Measurements from ENCODE around the gene BSN. TPM values are rescaled to one million over a fixed set of nuclear protein-coding genes. Genes with fewer than 3 reads are reported as not detected.

BSN gene
- total RNA-seq, 1 experiment from 2014 or later: 0.27 TPM

DNA sequence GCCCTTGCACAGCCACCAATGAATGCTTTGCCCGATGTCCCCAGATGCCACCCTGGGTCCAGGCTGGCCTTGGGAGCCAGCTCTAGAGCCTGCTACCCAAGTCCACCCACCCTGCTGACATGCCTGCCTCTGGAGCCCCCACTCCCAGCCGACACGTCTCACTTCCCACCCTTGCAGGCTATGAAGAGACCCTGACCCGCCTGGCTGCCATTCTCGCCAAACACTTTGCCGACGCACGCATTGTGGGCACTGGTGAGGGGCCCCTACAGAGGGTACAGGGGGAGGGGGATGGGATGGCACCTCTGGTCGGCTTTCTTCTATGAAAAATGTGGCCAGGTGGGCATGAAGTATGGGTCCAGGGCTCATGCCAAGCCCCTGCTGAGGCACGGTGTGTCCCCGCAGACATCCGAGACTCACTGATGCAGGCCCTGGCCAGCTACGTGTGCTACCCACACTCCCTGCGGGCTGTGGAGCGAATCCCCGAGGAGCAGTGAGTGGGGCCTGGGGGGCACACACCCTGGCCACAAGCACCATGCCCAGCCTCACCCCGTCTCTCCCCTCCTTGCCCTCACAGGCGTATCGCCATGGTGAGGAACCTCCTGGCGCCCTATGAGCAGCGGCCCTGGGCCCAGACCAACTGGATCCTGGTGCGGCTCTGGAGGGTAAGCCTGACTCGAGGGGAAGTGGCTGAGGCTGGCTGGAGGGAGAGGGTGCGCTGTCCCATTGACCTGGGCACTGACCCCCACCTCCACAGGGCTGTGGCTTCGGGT lies 159.2 kb downstream of the BSN start:
- no peak for DNase-seq (ENCODE audit: low read depth)

DNA sequence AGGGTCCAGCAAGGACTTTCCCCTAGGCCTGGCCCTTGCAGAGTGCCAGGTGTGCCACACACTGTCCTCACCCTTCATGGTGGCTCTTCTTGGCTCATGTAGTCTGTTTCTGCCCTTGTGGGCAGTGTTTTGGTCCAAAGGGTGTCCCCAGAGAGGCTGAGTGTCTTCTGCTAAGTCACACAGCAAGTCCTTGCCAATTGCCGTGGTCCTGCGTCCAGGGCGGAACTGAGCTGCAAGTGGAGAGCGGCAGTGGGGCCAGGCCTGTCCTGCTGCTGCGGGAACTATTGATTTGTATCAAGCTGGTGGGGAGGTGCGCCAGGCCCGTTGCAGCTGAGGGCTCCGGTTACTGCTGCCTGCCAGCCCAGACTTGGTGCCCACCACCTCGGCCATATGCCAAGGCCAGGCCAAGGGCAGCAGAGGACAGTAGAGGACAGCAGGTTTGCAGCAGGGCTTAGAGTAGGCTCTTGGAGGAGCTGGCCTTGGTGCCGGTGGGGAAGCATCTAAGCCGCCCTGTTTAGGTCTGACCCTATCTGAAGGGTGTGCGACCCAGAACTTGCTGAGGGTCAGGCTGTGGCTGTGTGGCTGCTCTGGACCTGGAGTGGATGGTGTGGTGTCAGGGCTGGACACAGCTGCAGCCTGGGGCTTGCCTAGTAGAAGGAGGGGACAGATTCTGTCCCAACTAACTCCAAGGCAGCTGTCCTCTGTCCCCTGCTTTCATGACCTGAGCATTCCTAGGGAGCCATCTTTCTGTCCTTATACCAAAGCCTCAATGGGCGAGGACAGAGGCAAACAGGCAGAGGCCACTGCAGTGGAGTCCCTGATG lies 160.7 kb downstream of the BSN start:
- no peak for DNase-seq (ENCODE audit: low read depth)

DNA sequence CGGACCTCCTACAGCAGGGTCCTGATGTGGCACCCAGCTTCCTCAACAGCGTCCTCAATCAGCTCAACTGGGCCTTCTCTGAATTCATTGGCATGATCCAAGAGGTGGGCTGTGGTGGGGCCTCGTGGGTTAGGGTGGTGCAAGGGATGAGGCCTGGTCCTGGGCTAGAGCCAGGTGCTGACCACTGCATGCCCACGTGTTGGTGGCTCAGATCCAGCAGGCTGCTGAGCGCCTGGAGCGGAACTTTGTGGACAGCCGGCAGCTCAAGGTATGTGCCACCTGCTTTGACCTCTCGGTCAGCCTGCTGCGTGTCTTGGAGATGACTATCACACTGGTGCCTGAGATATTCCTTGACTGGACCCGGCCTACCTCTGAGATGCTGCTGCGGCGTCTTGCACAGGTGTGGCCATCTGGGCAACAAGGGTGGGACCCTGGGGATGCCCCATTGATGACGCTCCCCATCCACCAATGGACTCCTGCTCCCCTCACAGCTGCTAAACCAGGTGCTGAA lies 161.4 kb downstream of the BSN start:
- DNase-seq (ENCODE audit: low read depth): no peak

DNA sequence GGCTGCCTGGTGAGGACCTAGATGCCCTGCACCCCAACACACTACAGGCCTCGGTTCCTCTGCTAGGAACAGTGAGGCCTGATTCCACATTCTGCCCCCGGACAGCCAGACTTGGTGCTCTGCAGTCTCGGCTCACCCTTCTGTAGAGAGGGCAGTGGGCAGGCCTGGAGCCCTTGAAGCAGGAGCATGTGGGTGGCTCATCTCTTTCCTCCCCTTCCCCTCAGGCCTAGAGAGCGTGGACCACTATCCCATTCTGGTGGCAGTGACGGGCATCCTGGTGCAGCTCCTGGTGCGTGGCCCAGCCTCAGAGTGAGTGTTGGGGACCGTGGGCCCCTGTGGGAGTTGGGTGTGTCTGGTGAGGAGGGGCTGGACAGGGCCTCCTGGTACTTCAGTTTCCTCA lies 161.9 kb downstream of the BSN start:
- DNase-seq (ENCODE audit: low read depth): no peak

DNA sequence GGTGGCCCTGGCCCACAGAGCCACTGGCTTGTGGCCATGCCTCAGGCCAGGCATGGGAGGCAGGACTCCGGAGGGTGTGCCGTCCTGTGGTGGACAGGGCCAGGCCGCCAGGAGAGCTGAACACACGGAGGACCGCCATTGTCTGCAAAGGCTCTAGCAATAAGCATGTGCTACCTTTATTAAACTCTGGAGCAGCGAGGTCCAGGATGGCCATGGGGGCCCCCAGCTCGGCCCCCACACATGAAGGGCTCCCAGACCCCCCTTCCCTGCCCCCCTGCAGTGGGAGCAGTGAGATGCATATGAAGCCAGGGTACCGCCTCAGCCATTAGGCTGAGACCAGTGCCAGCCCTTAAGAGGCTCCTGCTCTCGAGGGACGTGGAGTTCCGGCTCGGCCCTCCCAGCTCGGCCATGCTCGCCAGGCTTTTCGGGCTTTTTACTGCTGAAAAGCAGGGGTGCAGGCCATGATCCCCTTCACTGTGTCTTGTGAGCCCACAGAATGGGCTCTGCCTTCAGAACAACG lies 162.5 kb downstream of the BSN start:
- DNase-seq (ENCODE audit: low read depth): no peak

DNA sequence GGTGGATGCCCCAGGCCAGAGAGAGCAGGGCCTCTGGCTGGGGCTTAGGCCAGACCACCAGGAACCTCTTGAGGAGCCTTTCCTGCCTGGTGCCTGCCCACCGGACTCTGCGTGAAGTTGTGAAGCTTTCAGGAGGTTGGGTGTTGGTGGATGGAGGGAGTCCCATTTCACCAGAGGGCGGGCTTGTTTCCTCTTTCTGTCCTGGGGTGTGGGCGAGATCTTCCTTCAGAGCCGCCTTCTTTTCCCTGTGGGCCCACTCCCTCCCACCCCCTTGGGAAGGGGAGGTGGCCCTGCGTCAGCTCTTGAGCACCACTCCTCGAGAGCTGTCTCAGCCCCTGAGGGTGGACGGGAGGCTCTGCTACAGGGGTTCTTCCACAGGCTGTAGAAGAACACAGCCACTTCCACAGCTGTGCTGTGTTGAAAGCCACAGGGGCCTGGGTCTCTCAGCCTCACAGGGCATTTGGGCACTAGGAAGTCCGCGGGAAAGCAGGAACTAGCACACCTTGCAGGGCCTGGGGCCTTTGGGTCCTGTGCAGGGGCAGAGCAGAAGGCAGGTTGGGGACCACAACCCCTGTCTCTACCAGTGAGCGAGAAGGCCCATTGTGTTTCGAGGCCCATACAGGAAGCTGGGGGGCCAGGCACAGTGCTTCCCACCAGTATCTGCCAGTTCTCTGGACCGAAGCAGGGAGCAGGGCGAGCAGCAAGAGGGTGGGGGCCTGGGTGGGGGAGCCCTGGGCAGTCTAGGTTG lies 163.1 kb downstream of the BSN start:
- DNase-seq (ENCODE audit: low read depth): no peak

DNA sequence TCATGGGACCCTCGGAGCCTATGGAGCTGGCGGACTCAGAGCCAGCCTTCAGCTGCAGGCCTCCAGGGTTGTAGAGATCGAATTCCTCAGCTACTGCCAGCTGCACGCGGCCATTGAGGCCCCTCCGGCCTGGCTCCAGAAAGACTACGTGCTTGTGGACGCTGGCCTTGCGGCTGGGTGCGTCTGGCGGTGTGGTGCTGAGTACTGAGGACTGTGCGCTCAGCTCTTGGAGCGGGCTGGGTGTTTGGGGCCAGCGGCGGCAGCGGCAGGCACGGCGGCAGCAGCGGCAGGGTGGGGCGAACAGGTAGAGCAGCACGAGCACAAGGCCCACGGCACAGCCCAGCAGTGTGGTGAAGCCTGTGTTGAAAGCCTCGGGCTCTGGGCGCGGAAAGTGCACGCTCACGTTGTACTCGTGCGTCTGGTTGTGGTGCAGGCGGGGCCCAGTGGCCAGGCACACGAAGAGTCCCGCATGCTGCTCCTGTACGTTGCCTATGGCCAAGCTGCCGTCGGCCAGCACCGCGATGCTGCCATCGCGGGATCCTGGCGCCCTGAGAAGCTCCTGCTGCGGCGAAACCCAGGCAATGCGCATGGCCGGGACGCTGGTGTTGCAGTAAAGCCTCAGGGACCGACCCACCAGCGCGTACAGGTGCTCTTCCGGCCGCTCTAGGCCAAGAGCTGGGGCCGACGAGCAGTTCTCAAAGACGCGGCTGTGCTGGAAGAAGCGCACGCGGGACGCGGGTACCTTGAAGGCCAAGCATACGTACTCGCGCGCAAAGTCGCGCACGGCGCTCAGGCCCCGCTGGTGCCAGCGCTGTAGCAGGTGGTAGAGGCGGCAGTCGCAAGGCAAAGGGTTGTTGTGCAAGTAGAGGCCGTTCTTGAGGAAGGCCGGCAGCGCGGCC lies 163.9 kb downstream of the BSN start:
- no peak for DNase-seq (ENCODE audit: low read depth)

DNA sequence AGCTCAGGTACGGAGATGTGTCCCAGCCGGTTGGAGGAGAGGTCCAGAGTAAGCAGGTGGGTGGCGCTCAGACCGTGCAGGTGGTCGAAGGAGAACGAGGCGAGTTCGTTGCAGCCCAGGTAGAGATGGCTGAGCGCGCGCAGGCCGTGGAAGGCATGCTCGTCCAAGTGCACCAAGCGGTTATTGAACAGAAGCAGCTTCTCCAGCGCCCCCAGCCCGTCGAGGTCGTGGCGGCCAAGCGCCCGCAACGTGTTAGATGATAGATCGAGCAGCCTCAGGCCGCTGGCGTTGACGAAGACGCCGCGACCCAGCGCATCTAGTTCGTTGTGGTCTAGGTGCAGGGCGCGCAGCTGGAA lies 164.6 kb downstream of the BSN start:
- DNase-seq (ENCODE audit: low read depth): no peak

DNA sequence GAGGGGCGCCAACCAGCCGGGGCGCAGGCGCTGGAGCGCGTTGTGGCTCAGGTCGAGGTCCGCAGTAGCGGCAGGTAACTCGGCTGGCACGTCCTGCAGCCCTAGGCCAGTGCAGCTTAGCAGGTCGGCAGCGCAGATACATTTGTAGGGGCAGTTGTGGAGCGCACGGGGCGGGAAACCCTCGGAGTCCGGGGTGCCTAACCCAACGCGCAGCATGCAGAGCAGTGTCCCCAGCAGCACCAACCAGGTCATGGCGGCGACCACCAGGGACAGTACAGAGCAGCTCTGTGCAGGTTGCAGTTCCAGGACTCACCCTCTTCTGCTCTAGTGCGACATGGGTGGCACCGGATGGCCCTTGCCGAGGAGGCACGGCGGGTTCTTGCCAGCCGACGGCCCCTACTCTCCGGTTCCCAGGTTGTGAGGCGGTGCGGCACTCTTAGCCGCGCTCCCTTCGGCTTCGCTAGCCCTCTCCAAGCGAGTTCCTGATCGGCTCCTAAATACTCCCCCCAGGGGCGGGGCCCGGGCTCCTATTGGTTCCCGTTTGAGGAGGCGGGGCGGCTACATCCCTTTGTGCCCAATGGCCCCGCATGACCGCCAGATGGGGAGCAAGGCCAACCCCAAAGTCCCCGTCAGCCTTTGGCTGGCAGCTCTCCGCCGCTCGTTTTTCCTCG lies 165.1 kb downstream of the BSN start, which contains the start of gene AMIGO3:
Gene AMIGO3 (minus strand): TSS at position 471 of the 671 bp plus-strand sequence. CDS start 219 bp downstream, at position 252.
- no peak for DNase-seq (ENCODE audit: low read depth)

Other genes starting within 250 kb of the BSN start
- gene USP4, start 214.4 kb upstream of the BSN start, total RNA-seq (2014; rRNA removed; shearing (Covaris generic)): 11.1 and 13.9 TPM in 2 replicates
- 169 and 207 TPM in 2 replicates for gene GPX1, start 196.1 kb upstream of the BSN start, total RNA-seq (2014; rRNA removed; shearing (Covaris generic))
- 398 and 500 TPM in 2 replicates for gene RHOA, start 142.5 kb upstream of the BSN start, total RNA-seq (2014; rRNA removed; shearing (Covaris generic))
- 22.4 and 27.3 TPM in 2 replicates for gene TCTA, start 142.1 kb upstream of the BSN start, total RNA-seq (2014; rRNA removed; shearing (Covaris generic))
- 0.12 and 0.32 TPM in 2 replicates for gene AMT, start 132.0 kb upstream of the BSN start, total RNA-seq (2014; rRNA removed; shearing (Covaris generic))
- 1.2 and 1.7 TPM in 2 replicates for gene NICN1, start 125.2 kb upstream of the BSN start, total RNA-seq (2014; rRNA removed; shearing (Covaris generic))
- 79.8 and 104 TPM in 2 replicates for gene DAG1, start 84.2 kb upstream of the BSN start, total RNA-seq (2014; rRNA removed; shearing (Covaris generic))
- gene APEH, start 119.9 kb downstream of the BSN start, total RNA-seq (2014; rRNA removed; shearing (Covaris generic)): 60.4 and 88.6 TPM in 2 replicates
- gene MST1, start 135.0 kb downstream of the BSN start, total RNA-seq (2014; rRNA removed; shearing (Covaris generic)): 0.59 TPM in 1 of 2 replicates, not detected in the other
- 6.9 and 13.7 TPM in 2 replicates for gene RNF123, start 135.1 kb downstream of the BSN start, total RNA-seq (2014; rRNA removed; shearing (Covaris generic))
- gene AMIGO3, start 165.2 kb downstream of the BSN start, total RNA-seq (2014; rRNA removed; shearing (Covaris generic)): 5.5 TPM in 1 of 2 replicates, not detected in the other
- 20.4 and 39.4 TPM in 2 replicates for gene GMPPB, start 169.5 kb downstream of the BSN start, total RNA-seq (2014; rRNA removed; shearing (Covaris generic))
- gene IP6K1, start 232.1 kb downstream of the BSN start, total RNA-seq (2014; rRNA removed; shearing (Covaris generic)): 21.4 and 33.7 TPM in 2 replicates
- not detected in 2 replicates for gene CDHR4, start 245.4 kb downstream of the BSN start, total RNA-seq (2014; rRNA removed; shearing (Covaris generic))
- gene INKA1, start 248.8 kb downstream of the BSN start, total RNA-seq (2014; rRNA removed; shearing (Covaris generic)): 0.89 and 1.6 TPM in 2 replicates

Measured in M059J (cell line).